Cardiac muscle cell (in vitro differentiated cells and primary cell): Measurements from ENCODE around the gene FNDC3B. TPM values are rescaled to one million over a fixed set of nuclear protein-coding genes. Genes with fewer than 3 reads are reported as not detected.

ENCODE experiments used
- DNase-seq, 2 donors: peaks; one replicate each; pipeline versions ENCODE4 v3.0.0 to v3.0.0-alpha.2; 2010 to 2017; ENCODE audit warnings: low read depth in 1 of 2, low spot score in 1 of 2
- H3K27ac ChIP-seq: fragments of 200-600 bp; sonication (generic); 2 replicates; pipeline ENCODE4 v1.5.1; 2016
- H3K27me3 ChIP-seq: fragments of 200-600 bp; sonication (generic); 2 replicates; pipeline ENCODE4 v1.6.0; 2016; ENCODE audit warnings: control low read depth
- H3K36me3 ChIP-seq: fragments of 200-600 bp; sonication (generic); 2 replicates; pipeline ENCODE4 v1.5.1; 2016; ENCODE audit warnings: control low read depth
- H3K4me1 ChIP-seq: fragments of 200-600 bp; sonication (generic); 2 replicates; pipeline ENCODE4 v1.8.1; 2017; ENCODE audit warnings: low read depth, mild to moderate bottlenecking, mixed run types
- H3K4me3 ChIP-seq: fragments of 200-600 bp; sonication (generic); 2 replicates; pipeline ENCODE4 v1.5.1; 2016; ENCODE audit warnings: mild to moderate bottlenecking
- H3K9me3 ChIP-seq: fragments of 200-600 bp; sonication (generic); 2 replicates; pipeline ENCODE4 v1.5.1; 2017; ENCODE audit warnings: low read depth, mild to moderate bottlenecking, control low read depth
- polyA plus RNA-seq: library from polyadenylated mRNA; unstranded; fragments of >200 nt; fragmentation: Nextera tagmentation; extraction: Ambion mirVana; gene quantifications from 2 replicates; pipeline ENCODE4 v1.2.1, GENCODE V29; 2016
- total RNA-seq: library from RNA; depleted of rRNA; stranded (reverse); fragments of >200 nt; gene quantifications from 2 replicates; pipeline ENCODE4 v1.2.3, GENCODE V29; 2016
- TF ChIP-seq, protein P1 (sequence below): IDR thresholded peaks from 2 replicates; pipeline ENCODE4 v1.5.1; 2012; ENCODE audit warnings: low read depth, mild to moderate bottlenecking, low read length

Gene FNDC3B
- total and polyA plus RNA-seq, 2 experiments from 2014 or later: 55.2 to 62.3 TPM

DNA sequence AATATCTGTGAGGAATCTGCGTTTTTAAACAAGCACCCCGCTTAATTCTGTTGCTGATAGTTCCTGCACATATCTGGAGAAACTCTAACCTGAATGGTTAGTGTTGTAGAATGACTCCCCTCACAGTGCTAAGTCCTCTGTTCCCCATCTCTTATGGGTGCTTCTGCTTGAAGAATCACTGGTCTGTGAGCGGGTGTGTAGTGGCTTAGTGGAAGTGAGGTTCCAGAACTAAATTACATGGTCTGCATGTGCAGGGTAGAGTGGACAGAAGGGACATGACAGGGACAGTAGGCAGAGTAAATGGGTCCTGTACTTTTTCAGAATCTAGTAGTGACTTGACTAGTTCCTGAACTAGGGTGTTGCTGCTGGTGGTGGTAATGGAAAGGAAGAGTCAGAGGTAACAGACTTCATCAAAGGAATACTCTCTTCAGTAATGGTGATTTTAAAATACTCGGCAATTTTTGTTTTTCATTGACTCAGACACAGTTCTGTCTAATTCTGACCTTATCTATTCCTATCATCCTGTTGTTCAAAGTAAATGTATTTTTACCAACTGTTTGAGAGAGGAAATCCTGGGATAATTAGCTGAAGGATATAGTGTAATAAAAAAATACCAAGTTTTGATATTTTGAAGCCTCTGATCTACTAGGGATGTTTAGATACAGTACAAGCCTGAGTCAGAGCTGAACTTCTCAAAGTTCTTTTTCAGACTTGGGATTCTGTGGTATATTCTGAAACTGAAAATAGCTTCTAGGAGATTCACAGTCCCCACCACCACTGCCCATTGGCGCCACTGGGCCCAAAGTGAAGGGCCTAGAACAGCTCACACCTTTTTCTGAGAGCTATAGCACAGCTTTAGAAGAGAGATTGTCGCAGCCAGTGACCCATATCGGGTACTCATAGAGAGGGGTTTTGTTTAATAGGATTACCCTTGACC lies 55.5 kb downstream of the FNDC3B start:
- no peaks in the 10 kb centered on the region for H3K36me3 ChIP-seq
- H3K9me3 ChIP-seq: no peaks in the 10 kb centered on the region
- DNase-seq: peak in 1 of 2 donors; percentile 29
- peaks cover 62% of the 10 kb centered on the region for H3K4me1 ChIP-seq
- TF ChIP-seq, protein P1, sequence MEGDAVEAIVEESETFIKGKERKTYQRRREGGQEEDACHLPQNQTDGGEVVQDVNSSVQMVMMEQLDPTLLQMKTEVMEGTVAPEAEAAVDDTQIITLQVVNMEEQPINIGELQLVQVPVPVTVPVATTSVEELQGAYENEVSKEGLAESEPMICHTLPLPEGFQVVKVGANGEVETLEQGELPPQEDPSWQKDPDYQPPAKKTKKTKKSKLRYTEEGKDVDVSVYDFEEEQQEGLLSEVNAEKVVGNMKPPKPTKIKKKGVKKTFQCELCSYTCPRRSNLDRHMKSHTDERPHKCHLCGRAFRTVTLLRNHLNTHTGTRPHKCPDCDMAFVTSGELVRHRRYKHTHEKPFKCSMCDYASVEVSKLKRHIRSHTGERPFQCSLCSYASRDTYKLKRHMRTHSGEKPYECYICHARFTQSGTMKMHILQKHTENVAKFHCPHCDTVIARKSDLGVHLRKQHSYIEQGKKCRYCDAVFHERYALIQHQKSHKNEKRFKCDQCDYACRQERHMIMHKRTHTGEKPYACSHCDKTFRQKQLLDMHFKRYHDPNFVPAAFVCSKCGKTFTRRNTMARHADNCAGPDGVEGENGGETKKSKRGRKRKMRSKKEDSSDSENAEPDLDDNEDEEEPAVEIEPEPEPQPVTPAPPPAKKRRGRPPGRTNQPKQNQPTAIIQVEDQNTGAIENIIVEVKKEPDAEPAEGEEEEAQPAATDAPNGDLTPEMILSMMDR: no peak
- H3K27me3 ChIP-seq: no peaks in the 10 kb centered on the region
- peak overlapping the region; percentile 75 for H3K27ac ChIP-seq
- H3K4me3 ChIP-seq: no peak overlapping the region

DNA sequence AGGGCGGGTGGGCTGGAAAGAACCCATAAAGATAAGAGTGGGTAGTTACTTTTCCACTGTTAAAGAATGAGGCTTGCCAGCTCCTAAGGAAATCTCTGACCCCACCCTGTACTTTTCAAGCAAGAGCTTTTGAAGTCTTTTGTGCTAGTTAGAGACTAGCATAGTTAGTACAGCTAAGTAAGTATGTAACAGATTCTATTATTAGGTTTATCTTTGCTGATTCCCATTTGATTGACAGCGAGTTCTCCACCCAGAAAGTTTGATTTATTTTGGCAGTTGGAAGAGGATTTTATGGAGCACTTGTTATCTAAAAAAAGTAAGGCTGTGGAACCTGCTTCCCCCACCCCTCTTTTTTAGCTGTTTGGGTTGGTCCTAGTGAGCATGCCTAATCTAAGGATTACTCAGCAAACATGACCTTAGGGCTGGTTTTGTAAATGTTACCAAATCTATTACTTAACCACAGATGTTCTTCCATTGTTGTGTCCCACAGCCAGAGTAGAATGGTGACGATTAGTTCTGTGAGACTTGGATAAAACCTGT lies 57.6 kb downstream of the FNDC3B start:
- Histone ChIP-seq H3K9me3 (no peaks in the 10 kb centered on the region), H3K4me3 (no peak overlapping the region), H3K27me3 (no peaks in the 10 kb centered on the region), H3K4me1 (peaks cover 66% of the 10 kb centered on the region), H3K36me3 (no peaks in the 10 kb centered on the region), H3K27ac (peak overlapping the region; percentile 75)
- TF ChIP-seq, protein P1: no peak
- DNase-seq: peak; percentile 36 to 82

DNA sequence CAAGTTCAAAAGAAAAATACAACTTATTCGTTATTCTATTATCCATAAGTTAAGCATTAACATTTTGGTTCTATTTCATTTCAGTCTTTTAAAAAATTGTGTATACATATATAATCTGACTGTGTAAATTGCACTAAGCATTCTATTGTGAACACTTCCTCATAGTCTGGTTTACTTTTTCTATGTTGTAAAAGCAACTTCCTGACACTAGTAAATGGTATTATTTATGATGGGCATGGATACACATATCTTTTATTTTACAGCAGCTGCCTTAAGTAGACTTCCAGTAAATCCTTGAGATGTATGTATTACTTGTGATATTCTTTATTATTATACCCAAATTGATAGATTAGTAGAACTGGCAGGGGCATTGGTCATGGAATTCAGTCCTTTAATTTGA lies 58.2 kb downstream of the FNDC3B start:
- no peak overlapping the region for H3K4me3 ChIP-seq
- no peaks in the 10 kb centered on the region for H3K9me3 ChIP-seq
- TF ChIP-seq, protein P1: no peak
- peaks cover 73% of the 10 kb centered on the region for H3K4me1 ChIP-seq
- no peaks in the 10 kb centered on the region for H3K27me3 ChIP-seq
- peak overlapping the region; percentile 75 for H3K27ac ChIP-seq
- no peak for DNase-seq
- no peaks in the 10 kb centered on the region for H3K36me3 ChIP-seq

DNA sequence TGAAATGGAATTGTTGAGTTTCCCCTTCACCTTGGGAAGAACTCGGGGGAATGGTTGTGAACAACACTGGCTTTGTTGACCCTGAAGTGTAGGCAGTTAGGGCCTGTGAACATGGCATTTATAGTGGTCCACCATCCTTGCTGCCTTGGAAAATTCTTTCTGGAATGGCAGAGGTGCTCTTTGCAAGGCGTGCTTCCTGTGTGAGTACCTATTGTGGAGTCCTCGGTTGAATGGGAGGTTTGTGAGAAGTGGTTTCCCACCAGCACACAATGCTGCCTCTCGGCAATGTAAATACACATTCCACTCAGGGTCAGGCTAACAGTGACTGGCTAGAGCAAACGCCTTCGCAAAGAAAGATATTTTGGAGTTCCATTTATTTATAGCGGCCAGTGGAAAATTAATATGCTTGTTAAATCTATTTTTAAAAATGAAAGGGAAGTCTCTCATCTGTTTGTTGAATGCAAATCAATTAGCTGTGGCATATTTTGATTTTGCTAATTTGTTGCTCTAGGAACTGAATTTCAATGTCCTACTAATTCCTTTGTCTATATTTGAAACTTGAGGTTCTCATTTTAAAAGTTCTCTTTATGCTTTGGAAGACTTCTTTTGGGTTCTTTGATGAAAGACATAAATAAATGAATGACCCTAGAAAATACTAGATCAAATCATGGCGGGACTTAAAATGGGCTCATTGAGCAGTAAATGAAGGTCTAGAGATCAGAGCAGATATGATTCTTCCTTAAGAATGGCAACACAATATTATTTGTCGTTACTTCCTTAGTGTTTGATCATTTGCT lies 59.5 kb downstream of the FNDC3B start:
- H3K27ac ChIP-seq: peak overlapping the region; percentile 82
- DNase-seq: peak in 1 of 2 donors; percentile 25

DNA sequence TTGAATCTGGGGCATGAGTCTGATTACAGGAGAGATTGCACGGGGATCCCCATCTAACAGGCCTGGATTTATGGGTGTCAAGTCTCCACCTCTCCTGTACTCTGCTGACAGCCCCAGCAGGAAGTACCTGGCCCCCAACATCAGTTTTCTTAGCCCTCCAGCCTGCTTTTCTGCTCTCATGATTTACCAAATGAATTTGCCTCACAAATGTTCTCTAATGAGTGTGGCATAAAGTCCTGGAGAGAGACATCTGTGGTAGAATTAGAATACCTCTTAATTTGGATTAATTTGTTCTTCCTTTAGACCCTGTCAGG lies 60.1 kb downstream of the FNDC3B start:
- H3K27ac ChIP-seq: peak overlapping the region; percentile 82
- no peaks in the 10 kb centered on the region for H3K9me3 ChIP-seq
- no peak overlapping the region for H3K4me3 ChIP-seq
- H3K4me1 ChIP-seq: peaks cover 86% of the 10 kb centered on the region
- DNase-seq: no peak
- H3K36me3 ChIP-seq: no peaks in the 10 kb centered on the region
- no peaks in the 10 kb centered on the region for H3K27me3 ChIP-seq
- TF ChIP-seq, protein P1: no peak

More for the DNA sequence above, 59.5 kb downstream of the FNDC3B start:
- TF ChIP-seq, protein P1: no peak
- H3K36me3 ChIP-seq: no peaks in the 10 kb centered on the region
- no peak overlapping the region for H3K4me3 ChIP-seq
- H3K27me3 ChIP-seq: no peaks in the 10 kb centered on the region
- no peaks in the 10 kb centered on the region for H3K9me3 ChIP-seq
- peaks cover 82% of the 10 kb centered on the region for H3K4me1 ChIP-seq
